ENCODE measurements around the gene COL23A1.

DNA sequence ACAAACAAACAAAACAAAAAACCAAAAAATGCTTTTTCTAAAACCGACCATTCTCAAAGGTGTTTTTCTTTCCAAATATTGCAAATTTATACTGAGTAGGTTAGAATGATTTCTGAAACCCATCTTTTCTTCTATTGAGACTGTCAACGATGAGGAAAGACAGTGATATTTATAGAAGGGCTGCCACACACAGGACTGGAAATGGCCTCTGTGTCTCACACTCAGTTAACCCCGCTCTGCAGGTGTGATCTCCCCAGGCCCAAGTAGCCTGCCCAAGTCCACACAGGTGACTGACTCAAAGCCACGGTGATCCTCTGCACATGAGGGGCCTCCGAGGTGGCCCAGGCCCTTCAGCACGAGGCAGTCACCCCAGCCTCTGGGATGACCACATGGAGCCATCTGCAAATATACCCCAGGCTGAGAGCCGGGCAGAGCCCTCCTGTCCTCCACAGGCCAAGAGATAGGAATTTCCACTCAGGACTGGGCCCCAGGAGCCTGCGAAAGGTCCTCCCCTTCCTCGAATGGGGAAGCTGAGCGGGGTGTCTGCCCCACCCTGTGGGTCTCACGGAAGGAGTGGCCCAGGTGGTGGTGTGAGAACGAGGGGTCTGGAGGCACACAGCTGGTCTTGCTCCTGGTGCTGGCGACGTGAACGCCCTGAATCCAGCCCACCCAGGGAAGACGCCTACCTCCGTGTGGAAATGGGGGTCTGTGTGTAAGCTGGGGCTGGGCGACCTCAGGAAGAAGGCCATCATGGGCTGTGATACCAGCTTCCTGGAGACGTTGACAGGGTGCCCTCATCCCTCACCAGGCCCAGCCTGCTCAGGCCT, 304.6 kb downstream of the COL23A1 start:
- TF ChIP-seq ZBTB7A (tag by site-specific recombination; IDR thresholded peaks at IDR 0.05; ENCODE audit: low read depth) (no peak), YY1 (tag by site-specific recombination; IDR thresholded peaks at IDR 0.05) (no peak), ZFP41 (tag by site-specific recombination; IDR thresholded peaks at IDR 0.05; ENCODE audit: borderline replicate concordance) (no peak), ZNF311 (tag by site-specific recombination; IDR thresholded peaks at IDR 0.05; ENCODE audit: borderline replicate concordance) (no peak), ZSCAN30 (tag by site-specific recombination; IDR thresholded peaks at IDR 0.05) (no peak), KLF8 (tag by site-specific recombination; IDR thresholded peaks at IDR 0.05) (no peak), HOXC10 (CRISPR knock-in tag; IDR thresholded peaks at IDR 0.05) (no peak), ZNF660 (tag by site-specific recombination; IDR thresholded peaks at IDR 0.05) (no peak)
- TF ChIP-seq, protein P1, sequence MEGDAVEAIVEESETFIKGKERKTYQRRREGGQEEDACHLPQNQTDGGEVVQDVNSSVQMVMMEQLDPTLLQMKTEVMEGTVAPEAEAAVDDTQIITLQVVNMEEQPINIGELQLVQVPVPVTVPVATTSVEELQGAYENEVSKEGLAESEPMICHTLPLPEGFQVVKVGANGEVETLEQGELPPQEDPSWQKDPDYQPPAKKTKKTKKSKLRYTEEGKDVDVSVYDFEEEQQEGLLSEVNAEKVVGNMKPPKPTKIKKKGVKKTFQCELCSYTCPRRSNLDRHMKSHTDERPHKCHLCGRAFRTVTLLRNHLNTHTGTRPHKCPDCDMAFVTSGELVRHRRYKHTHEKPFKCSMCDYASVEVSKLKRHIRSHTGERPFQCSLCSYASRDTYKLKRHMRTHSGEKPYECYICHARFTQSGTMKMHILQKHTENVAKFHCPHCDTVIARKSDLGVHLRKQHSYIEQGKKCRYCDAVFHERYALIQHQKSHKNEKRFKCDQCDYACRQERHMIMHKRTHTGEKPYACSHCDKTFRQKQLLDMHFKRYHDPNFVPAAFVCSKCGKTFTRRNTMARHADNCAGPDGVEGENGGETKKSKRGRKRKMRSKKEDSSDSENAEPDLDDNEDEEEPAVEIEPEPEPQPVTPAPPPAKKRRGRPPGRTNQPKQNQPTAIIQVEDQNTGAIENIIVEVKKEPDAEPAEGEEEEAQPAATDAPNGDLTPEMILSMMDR (tag by site-specific recombination; IDR thresholded peaks at IDR 0.05), result no peak
- TF ChIP-seq, protein P2, sequence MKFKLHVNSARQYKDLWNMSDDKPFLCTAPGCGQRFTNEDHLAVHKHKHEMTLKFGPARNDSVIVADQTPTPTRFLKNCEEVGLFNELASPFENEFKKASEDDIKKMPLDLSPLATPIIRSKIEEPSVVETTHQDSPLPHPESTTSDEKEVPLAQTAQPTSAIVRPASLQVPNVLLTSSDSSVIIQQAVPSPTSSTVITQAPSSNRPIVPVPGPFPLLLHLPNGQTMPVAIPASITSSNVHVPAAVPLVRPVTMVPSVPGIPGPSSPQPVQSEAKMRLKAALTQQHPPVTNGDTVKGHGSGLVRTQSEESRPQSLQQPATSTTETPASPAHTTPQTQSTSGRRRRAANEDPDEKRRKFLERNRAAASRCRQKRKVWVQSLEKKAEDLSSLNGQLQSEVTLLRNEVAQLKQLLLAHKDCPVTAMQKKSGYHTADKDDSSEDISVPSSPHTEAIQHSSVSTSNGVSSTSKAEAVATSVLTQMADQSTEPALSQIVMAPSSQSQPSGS (tag by site-specific recombination; IDR thresholded peaks at IDR 0.05; ENCODE audit: low read depth), result no peak
- TF ChIP-seq, protein P3, sequence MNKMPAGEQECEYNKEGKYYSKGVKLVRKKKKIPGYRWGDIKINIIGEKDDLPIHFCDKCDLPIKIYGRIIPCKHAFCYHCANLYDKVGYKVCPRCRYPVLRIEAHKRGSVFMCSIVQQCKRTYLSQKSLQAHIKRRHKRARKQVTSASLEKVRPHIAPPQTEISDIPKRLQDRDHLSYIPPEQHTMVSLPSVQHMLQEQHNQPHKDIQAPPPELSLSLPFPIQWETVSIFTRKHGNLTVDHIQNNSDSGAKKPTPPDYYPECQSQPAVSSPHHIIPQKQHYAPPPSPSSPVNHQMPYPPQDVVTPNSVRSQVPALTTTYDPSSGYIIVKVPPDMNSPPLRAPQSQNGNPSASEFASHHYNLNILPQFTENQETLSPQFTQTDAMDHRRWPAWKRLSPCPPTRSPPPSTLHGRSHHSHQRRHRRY (tag by site-specific recombination; IDR thresholded peaks at IDR 0.05), result no peak

Data from HEK293 (cell line).